GM10248 (cell line): Measurements from ENCODE around the gene MICU1.

ENCODE experiments used
- CTCF ChIA-PET: fragments of 300-600 bp; sonication (Branson Sonifier 250); formaldehyde crosslinking; extraction: SDS; loops from one replicate; lab custom pipeline; 2021; ENCODE audit warnings: antibody characterized with exemption; lab: Yijun Ruan, JAX
- POLR2A ChIA-PET: fragments of 350-650 bp; sonication (Branson Sonifier 250); formaldehyde crosslinking; extraction: SDS; loops from one replicate; lab custom pipeline; 2020; ENCODE audit warnings: antibody characterized with exemption; lab: Yijun Ruan, JAX
- DNase-seq: peaks from one replicate; pipeline ENCODE4 v3.0.0; 2012; ENCODE audit errors: extremely low spot score
- TF ChIP-seq, protein P1 (sequence below): IDR thresholded peaks from 2 replicates; pipeline ENCODE4 v1.5.1; 2012; ENCODE audit warnings: mild to moderate bottlenecking, low read depth; ENCODE audit errors: extremely low read depth, missing control alignments, control extremely low read depth

The MICU1 gene

GRCh38 chr10:72462261-72462660 is 163.6 kb downstream of the MICU1 start:
- ChIA-PET POLR2A (interaction anchor here (0.7 kb wide), 1 partner anchor 149 kb away, joined by 3 read pairs; no protein-coding TSS in a partner anchor), CTCF (interaction anchor here (1.0 to 1.7 kb wide), 6 partner anchors 9 to 304 kb away, joined by 3 to 8 read pairs (median 3); no protein-coding TSS in a partner anchor)
- DNase-seq, result no peak
- TF ChIP-seq, protein P1, sequence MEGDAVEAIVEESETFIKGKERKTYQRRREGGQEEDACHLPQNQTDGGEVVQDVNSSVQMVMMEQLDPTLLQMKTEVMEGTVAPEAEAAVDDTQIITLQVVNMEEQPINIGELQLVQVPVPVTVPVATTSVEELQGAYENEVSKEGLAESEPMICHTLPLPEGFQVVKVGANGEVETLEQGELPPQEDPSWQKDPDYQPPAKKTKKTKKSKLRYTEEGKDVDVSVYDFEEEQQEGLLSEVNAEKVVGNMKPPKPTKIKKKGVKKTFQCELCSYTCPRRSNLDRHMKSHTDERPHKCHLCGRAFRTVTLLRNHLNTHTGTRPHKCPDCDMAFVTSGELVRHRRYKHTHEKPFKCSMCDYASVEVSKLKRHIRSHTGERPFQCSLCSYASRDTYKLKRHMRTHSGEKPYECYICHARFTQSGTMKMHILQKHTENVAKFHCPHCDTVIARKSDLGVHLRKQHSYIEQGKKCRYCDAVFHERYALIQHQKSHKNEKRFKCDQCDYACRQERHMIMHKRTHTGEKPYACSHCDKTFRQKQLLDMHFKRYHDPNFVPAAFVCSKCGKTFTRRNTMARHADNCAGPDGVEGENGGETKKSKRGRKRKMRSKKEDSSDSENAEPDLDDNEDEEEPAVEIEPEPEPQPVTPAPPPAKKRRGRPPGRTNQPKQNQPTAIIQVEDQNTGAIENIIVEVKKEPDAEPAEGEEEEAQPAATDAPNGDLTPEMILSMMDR, result no peak

DNA sequence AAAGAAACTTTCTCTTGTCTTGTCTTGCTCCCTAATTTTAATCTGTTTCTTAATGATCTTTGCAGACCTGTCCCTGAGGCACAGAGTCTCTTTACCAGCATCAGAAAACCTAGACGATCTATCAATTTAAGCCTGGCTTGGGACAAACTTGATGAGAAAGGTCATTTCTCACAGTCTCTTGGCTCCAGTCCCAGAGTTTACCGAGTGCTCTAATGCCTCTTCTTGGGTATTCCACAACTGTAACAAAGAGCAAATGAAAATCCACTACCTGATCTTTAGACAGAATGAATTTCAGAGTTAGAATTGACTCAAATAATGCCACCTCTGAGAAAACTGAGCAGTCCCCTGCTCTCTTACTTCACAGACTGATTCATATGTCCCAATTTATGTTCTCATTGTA is 164.8 kb downstream of the MICU1 start:
- CTCF ChIA-PET, result no interaction called here
- POLR2A ChIA-PET, result no interaction called here
- TF ChIP-seq, protein P1, result no peak
- no peak for DNase-seq

GRCh38 chr10:72460284-72460876 is 165.5 kb downstream of the MICU1 start:
- ChIA-PET CTCF (interaction anchor here (1.1 to 1.3 kb wide), 2 partner anchors 11 to 19 kb away, joined by 3 read pairs; no protein-coding TSS in a partner anchor), POLR2A (no interaction called here)
- TF ChIP-seq, protein P1, result no peak
- no peak for DNase-seq

DNA sequence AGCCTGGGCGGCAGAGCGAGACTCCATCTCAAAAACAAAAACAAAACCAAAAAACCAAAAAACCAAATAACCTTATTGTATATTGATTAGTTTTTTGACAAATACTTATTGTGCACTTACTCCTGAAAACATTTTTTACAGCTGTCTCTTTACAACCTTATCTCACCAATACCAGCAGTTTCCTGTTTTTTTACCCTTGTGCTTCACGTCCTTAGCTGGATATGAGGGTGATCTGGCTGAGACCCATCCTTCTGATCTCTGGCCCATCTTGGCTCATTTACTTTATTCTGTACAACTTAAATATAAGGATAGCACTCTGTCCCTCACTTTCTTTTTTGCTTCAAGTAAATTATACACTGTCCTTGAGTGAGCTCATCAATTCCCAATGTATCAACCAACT is 166.6 kb downstream of the MICU1 start:
- no peak for DNase-seq
- ChIA-PET CTCF (interaction anchor here (1.3 to 1.4 kb wide), 2 partner anchors 10 to 18 kb away, joined by 3 to 5 read pairs; no protein-coding TSS in a partner anchor), POLR2A (no interaction called here)
- TF ChIP-seq, protein P1, result no peak

- TF ChIP-seq, protein P1, result no peak
- DNase-seq, result no peak
- POLR2A ChIA-PET, result no interaction called here
- CTCF ChIA-PET, result interaction anchor here (1.3 to 1.9 kb wide), 3 partner anchors 8 to 34 kb away, joined by 3 to 8 read pairs (median 4); no protein-coding TSS in a partner anchor
These were observed 169.8 kb downstream of the MICU1 start for GRCh38 chr10:72455889-72456595.

GRCh38 chr10:72449941-72450441 is 175.9 kb downstream of the MICU1 start:
- TF ChIP-seq, protein P1, result no peak
- ChIA-PET POLR2A (no interaction called here), CTCF (interaction anchor here (1.3 kb wide), 1 partner anchor 10 kb away, joined by 3 read pairs; no protein-coding TSS in a partner anchor)
- no peak for DNase-seq
